Activated CD8-positive, alpha-beta memory T cell treated with anti-CD3 and anti-CD28 coated beads, Interleukin-2, amount 10 ng/mL, durations not matched to agents 7 days and 5 days (primary cell): ENCODE results near the gene CAMTA1. TPM values are rescaled to one million over a fixed set of nuclear protein-coding genes. Genes with fewer than 3 reads are reported as not detected.

ENCODE experiments used
- ATAC-seq: fragments of 150-1000 bp; cut with Tn5 transposase; one replicate; pipeline ENCODE4 v1.10.0; 2021; ENCODE audit warnings: moderate library complexity
- CTCF ChIA-PET: fragments of 350-600 bp; sonication (Branson Sonifier 250); formaldehyde crosslinking; loops from one replicate; lab custom pipeline; 2021; ENCODE audit warnings: antibody characterized with exemption; lab: Charles Lee
- DNase-seq: peaks from one replicate; pipeline ENCODE4 v3.0.0-alpha.2; 2020
- H3K27ac Mint-ChIP-seq: one replicate; pipeline ENCODE4 v1.8.0; 2021; ENCODE audit warnings: mild to moderate bottlenecking, mixed read lengths
- H3K27me3 Mint-ChIP-seq: one replicate; pipeline ENCODE4 v1.8.0; 2021; ENCODE audit warnings: mixed read lengths
- H3K36me3 Mint-ChIP-seq: one replicate; pipeline ENCODE4 v1.8.0; 2021; ENCODE audit warnings: mild to moderate bottlenecking, mixed read lengths
- H3K4me1 Mint-ChIP-seq: one replicate; pipeline ENCODE4 v1.8.0; 2021; ENCODE audit warnings: mixed read lengths
- H3K4me3 Mint-ChIP-seq: one replicate; pipeline ENCODE4 v1.8.0; 2021; ENCODE audit warnings: mild to moderate bottlenecking, moderate library complexity, mixed read lengths
- H3K9me3 Mint-ChIP-seq: one replicate; pipeline ENCODE4 v1.8.0; 2022; ENCODE audit warnings: low read depth, mixed read lengths
- total RNA-seq, 2 experiments: library from RNA; stranded (reverse); gene quantifications; one replicate each; pipeline ENCODE4 v1.2.3, GENCODE V29; 2021

The CAMTA1 gene
- total RNA-seq, 2 experiments from 2014 or later = 42.8 to 43.2 TPM

DNA sequence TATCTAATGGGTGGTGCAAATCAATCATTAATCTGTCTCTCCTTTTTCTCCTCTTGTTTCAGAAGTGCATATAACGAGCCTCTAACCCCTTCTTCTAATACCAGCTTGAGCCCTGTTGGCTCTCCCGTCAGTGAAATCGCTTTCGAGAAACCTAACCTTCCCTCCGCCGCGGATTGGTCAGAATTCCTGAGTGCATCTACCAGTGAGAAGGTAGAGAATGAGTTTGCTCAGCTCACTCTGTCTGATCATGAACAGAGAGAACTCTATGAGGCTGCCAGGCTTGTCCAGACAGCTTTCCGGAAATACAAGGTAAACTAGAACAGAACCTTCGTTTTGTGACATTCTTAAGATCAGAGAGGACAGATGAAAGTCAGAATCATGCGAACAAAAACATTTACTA, 960.5 kb downstream of the CAMTA1 start:
- H3K9me3 Mint-ChIP-seq = no peaks in the 10 kb centered on the region
- ATAC-seq = no peak

GRCh38 chr1:7747605-7748004, 962.4 kb downstream of the CAMTA1 start:
- CTCF ChIA-PET = interaction anchor here (0.7 to 8.7 kb wide), 4 partner anchors 10 to 155 kb away, joined by 3 to 426 read pairs (median 3); no protein-coding TSS in a partner anchor
- Mint-ChIP-seq H3K27ac (no peak overlapping the region), H3K4me1 (peaks cover 20% of the 10 kb centered on the region), H3K9me3 (no peaks in the 10 kb centered on the region), H3K4me3 (no peak overlapping the region), H3K27me3 (peaks cover 11% of the 10 kb centered on the region), H3K36me3 (no peaks in the 10 kb centered on the region)
- DNase-seq (no peak), ATAC-seq (peak; percentile 36)

More for the DNA sequence above, 960.5 kb downstream of the CAMTA1 start:
- Mint-ChIP-seq H3K27me3 (peaks cover 8% of the 10 kb centered on the region), H3K27ac (no peak overlapping the region), H3K36me3 (no peaks in the 10 kb centered on the region), H3K4me1 (peaks cover 8% of the 10 kb centered on the region), H3K4me3 (no peak overlapping the region)
- CTCF ChIA-PET = interaction anchor here (2.0 to 2.1 kb wide), 2 partner anchors 77 to 78 kb away, joined by 7 to 8 read pairs; no protein-coding TSS in a partner anchor
- no peak for DNase-seq

- CTCF ChIA-PET = interaction anchor here (1.2 to 8.7 kb wide), 3 partner anchors 11 to 102 kb away, joined by 3 to 426 read pairs (median 3); no protein-coding TSS in a partner anchor
- H3K27me3 Mint-ChIP-seq = peaks cover 11% of the 10 kb centered on the region
- H3K36me3 Mint-ChIP-seq = no peaks in the 10 kb centered on the region
- peaks cover 36% of the 10 kb centered on the region for H3K4me1 Mint-ChIP-seq
- no peak overlapping the region for H3K4me3 Mint-ChIP-seq
- H3K27ac Mint-ChIP-seq = no peak overlapping the region
- no peak for ATAC-seq
- no peak for DNase-seq
- H3K9me3 Mint-ChIP-seq = no peaks in the 10 kb centered on the region
Observed at GRCh38 chr1:7749126-7749525, 963.9 kb downstream of the CAMTA1 start.

- Mint-ChIP-seq H3K27me3 (peaks cover 6% of the 10 kb centered on the region), H3K36me3 (no peaks in the 10 kb centered on the region)
- ATAC-seq = no peak
Observed at GRCh38 chr1:7751174-7751573, 965.9 kb downstream of the CAMTA1 start.

DNA sequence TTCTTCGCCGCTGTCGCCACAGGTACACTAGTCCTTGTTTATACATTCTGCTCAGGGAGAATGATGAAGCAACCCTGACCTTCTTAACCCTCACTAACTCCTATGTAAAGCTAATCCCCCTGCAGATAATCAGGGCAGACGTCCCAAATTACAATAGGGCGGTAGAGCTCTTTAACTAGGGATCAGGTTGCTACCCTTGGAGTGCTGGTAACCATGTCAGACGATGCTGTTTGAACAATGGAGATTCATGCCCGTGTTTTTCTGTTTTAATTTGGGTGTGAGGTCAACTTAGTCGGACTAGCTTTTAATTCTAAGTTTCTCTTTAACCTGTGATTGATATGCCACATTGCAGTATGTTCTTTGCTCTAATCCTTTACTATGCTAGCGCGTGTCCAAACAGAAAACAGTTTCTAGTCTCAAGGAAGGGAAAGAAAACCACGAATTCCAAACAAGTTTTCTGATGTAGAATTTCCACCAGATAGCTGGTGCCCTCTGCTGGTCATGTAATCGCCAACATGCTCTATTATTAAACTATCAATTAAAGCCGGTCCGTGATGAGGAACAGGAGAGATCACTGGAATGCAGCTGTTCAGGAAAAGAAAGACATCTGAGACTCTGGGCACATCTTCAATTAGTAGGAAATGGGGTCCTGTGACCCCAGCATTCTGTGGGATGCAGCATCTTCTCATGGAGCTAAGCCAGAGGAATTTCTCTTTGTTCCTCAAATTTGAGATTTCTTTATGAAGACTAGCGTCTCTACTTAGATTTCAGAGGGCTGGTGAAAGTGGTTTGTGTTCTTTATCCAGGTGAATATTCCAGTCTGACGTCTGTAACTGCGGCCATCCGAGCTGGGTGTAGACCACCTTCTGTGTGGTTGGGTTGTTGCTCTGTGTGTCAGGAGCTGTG, 967.5 kb downstream of the CAMTA1 start:
- Mint-ChIP-seq H3K4me1 (peaks cover 42% of the 10 kb centered on the region), H3K36me3 (no peaks in the 10 kb centered on the region), H3K27me3 (peaks cover 6% of the 10 kb centered on the region), H3K9me3 (no peaks in the 10 kb centered on the region), H3K4me3 (peak overlapping the region; percentile 38), H3K27ac (peak overlapping the region; percentile 16)
- CTCF ChIA-PET = interaction anchor here (0.6 to 8.7 kb wide), 37 partner anchors 10 to 494 kb away, joined by 3 to 426 read pairs (median 5); partner anchors contain the start of genes PARK7 and VAMP3
- ATAC-seq (peak; percentile 61), DNase-seq (peak; percentile 58)

More at GRCh38 chr1:7751174-7751573, 965.9 kb downstream of the CAMTA1 start:
- H3K9me3 Mint-ChIP-seq = no peaks in the 10 kb centered on the region
- no peak for DNase-seq
- no peak overlapping the region for H3K4me3 Mint-ChIP-seq
- CTCF ChIA-PET = interaction anchor here (2.3 to 8.7 kb wide), 4 partner anchors 52 to 82 kb away, joined by 6 to 426 read pairs (median 20); no protein-coding TSS in a partner anchor
- H3K27ac Mint-ChIP-seq = no peak overlapping the region
- H3K4me1 Mint-ChIP-seq = peaks cover 42% of the 10 kb centered on the region

- Mint-ChIP-seq H3K27me3 (peaks cover 6% of the 10 kb centered on the region), H3K27ac (no peak overlapping the region), H3K9me3 (no peaks in the 10 kb centered on the region), H3K4me1 (peaks cover 36% of the 10 kb centered on the region), H3K4me3 (peak overlapping the region; percentile 57), H3K36me3 (no peaks in the 10 kb centered on the region)
- CTCF ChIA-PET = interaction anchor here (0.8 to 8.7 kb wide), 22 partner anchors 9 to 208 kb away, joined by 3 to 426 read pairs (median 6); partner anchors contain the start of gene PARK7
- DNase-seq (no peak), ATAC-seq (no peak)
Observed at GRCh38 chr1:7753641-7754040, 968.4 kb downstream of the CAMTA1 start.

DNA sequence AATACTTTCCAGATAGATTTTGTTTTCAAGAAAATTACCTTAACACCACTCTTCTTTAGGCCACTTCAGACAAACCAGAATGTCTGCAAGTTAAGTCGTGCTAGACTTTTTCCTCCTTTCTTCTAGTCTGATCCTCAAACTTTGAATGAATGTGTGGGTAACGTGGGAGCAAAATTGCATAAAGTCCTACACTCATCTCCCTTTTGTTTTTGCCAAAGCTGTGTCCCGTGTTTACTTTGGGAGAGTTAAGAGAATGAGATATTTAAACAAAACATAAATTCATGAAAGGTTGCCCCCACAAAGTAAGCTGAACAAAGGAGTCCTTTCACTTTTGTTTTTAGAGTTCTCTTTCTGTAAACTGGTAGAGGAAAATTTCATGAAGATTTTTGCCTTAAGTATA, 969.0 kb downstream of the CAMTA1 start:
- no peaks in the 10 kb centered on the region for H3K36me3 Mint-ChIP-seq
- CTCF ChIA-PET = interaction anchor here (0.8 to 8.7 kb wide), 13 partner anchors 8 to 148 kb away, joined by 3 to 426 read pairs (median 8); no protein-coding TSS in a partner anchor
- H3K9me3 Mint-ChIP-seq = no peaks in the 10 kb centered on the region
- ATAC-seq (no peak), DNase-seq (no peak)
- H3K27ac Mint-ChIP-seq = peak overlapping the region; percentile 74
- peaks cover 6% of the 10 kb centered on the region for H3K27me3 Mint-ChIP-seq
- H3K4me1 Mint-ChIP-seq = peaks cover 34% of the 10 kb centered on the region
- peak overlapping the region; percentile 57 for H3K4me3 Mint-ChIP-seq

GRCh38 chr1:7755448-7755847, 970.2 kb downstream of the CAMTA1 start:
- no peaks in the 10 kb centered on the region for H3K36me3 Mint-ChIP-seq
- no peak overlapping the region for H3K27ac Mint-ChIP-seq
- CTCF ChIA-PET = interaction anchor here (0.6 to 8.7 kb wide), 3 partner anchors 18 to 87 kb away, joined by 3 to 426 read pairs (median 4); no protein-coding TSS in a partner anchor
- H3K4me1 Mint-ChIP-seq = peaks cover 34% of the 10 kb centered on the region
- ATAC-seq (peak; percentile 45), DNase-seq (no peak)
- H3K9me3 Mint-ChIP-seq = no peaks in the 10 kb centered on the region
- H3K27me3 Mint-ChIP-seq = peaks cover 5% of the 10 kb centered on the region
- no peak overlapping the region for H3K4me3 Mint-ChIP-seq

DNA sequence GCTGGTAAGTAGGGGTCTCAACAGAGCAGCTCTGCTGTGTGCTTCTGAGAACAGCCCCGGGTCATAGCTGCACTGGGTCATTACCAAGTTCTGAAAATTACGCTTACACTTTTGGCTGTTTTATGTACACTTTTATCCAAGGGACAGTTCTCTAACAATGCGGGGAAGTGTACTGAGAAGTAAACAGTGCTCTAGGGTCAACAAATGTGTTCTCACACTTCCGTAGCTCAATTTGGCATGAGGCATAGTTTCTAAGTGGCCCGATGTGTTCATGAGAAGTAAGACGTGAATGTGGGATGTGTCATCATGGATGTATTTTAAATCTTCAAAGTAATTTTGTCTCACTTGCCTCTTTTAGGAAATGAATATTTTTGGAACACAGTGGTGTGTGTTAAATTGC, 975.0 kb downstream of the CAMTA1 start:
- peaks cover 4% of the 10 kb centered on the region for H3K4me1 Mint-ChIP-seq
- ATAC-seq = no peak
- no peaks in the 10 kb centered on the region for H3K36me3 Mint-ChIP-seq
- H3K4me3 Mint-ChIP-seq = no peak overlapping the region
- no peak for DNase-seq
- peaks cover 13% of the 10 kb centered on the region for H3K27me3 Mint-ChIP-seq
- H3K27ac Mint-ChIP-seq = no peak overlapping the region
- CTCF ChIA-PET = interaction anchor here (1.3 to 6.2 kb wide), 3 partner anchors 7 to 92 kb away, joined by 3 to 40 read pairs (median 40); no protein-coding TSS in a partner anchor
- no peaks in the 10 kb centered on the region for H3K9me3 Mint-ChIP-seq

- Mint-ChIP-seq H3K4me3 (no peak overlapping the region), H3K9me3 (no peaks in the 10 kb centered on the region), H3K36me3 (no peaks in the 10 kb centered on the region), H3K4me1 (no peaks in the 10 kb centered on the region), H3K27ac (no peak overlapping the region), H3K27me3 (peaks cover 15% of the 10 kb centered on the region)
- CTCF ChIA-PET = interaction anchor here (5.5 to 6.2 kb wide), 2 partner anchors 8 to 93 kb away, joined by 40 read pairs; no protein-coding TSS in a partner anchor
- DNase-seq (no peak), ATAC-seq (no peak)
Observed at GRCh38 chr1:7761103-7761502, 975.8 kb downstream of the CAMTA1 start.

GRCh38 chr1:7767176-7767575, 981.9 kb downstream of the CAMTA1 start:
- CTCF ChIA-PET = interaction anchor here (2.7 to 4.8 kb wide), 3 partner anchors 14 to 100 kb away, joined by 9 to 22 read pairs (median 18); no protein-coding TSS in a partner anchor
- peaks cover 3% of the 10 kb centered on the region for H3K36me3 Mint-ChIP-seq
- H3K27me3 Mint-ChIP-seq = peaks cover 45% of the 10 kb centered on the region
- DNase-seq (no peak), ATAC-seq (no peak)
- H3K4me3 Mint-ChIP-seq = no peak overlapping the region
- no peaks in the 10 kb centered on the region for H3K9me3 Mint-ChIP-seq
- H3K27ac Mint-ChIP-seq = no peak overlapping the region
- H3K4me1 Mint-ChIP-seq = peaks cover 15% of the 10 kb centered on the region

GRCh38 chr1:7768583-7768982, 983.3 kb downstream of the CAMTA1 start:
- no peaks in the 10 kb centered on the region for H3K9me3 Mint-ChIP-seq
- CTCF ChIA-PET = interaction anchor here (1.0 to 4.8 kb wide), 4 partner anchors 15 to 101 kb away, joined by 3 to 22 read pairs (median 14); no protein-coding TSS in a partner anchor
- H3K36me3 Mint-ChIP-seq = peaks cover 10% of the 10 kb centered on the region
- ATAC-seq = no peak
- H3K27me3 Mint-ChIP-seq = peaks cover 36% of the 10 kb centered on the region
- DNase-seq = no peak
- H3K27ac Mint-ChIP-seq = no peak overlapping the region
- no peak overlapping the region for H3K4me3 Mint-ChIP-seq
- peaks cover 28% of the 10 kb centered on the region for H3K4me1 Mint-ChIP-seq
